Stimulated activated CD4-positive, alpha-beta T cell treated with anti-CD3 and anti-CD28 coated beads, TNF-alpha, amount 100 ng/mL, for 24 hours (primary cell): ENCODE results near the gene COLQ.
"Not testable (repeated sequence)": the region's sequence is repeated elsewhere in the genome, so short reads cannot be mapped to it uniquely, and the experiment has no call there.

ENCODE experiments used
- DNase-seq, 3 experiments: peaks; one replicate each; pipeline ENCODE4 v3.0.0-alpha.2; 2020; ENCODE audit warnings: low read depth in 3 of 3

Gene COLQ

DNA sequence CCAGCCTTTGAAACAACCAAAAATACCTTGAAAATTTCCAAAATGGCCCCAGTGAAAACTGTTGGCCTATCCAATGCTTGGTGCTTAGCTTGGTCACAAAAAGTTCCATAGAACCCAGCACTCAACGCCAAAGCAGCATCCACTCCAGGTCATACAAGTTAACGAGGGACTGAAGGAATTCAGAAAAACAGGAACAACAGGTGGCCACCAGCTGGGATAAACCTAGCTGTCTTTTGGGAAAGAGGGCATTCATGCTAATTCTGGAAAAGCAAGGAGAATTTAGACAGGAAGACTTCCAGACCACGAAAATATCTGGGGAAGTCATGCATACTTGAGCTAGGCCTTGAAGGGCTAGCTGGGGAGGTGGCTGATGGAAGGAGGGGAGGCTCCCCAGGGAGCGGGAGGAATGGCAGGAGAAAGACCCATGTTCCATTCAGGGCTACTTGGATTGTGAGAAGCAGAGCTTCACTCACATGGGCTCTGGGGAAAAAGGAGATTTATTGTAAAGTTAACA lies 28.6 kb downstream of the COLQ start:
- no peak for DNase-seq

DNA sequence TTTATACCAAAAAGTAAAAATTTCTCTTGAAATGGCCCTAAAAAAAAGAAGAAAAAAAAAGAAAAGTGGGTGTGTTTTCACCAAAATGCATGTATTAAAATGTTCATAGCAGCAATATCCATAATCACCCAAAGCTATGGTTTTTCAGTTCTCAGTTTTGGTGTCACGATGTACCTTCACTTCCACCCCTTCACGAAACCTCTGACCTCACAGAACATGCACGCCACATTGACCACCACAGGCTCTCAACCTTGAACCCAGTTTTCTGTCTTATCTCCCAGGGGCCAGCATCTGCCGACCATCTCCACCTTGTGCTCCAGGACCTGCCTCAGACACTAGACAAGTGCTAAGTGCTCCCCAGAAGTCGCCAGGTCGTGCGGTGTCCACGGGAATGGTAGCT lies 30.4 kb downstream of the COLQ start:
- no peak for DNase-seq

DNA sequence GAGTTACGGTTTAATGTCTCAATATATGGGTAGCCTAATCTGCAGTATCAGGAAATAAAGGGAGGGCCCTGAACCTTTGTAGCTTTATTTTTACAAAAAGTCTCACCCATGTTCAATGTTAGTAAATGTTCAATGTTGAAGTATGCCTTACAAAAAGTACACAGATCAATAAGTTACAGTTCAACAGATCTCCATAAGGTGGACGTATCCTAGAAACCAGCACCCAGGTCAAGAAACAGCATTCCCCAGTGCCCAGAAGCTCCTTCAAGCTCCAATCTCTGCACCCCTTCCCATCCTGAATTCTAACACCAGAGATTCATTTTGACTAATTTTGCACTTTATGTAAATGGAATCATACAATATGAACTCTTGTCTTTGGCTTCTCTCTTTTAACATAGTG lies 31.3 kb downstream of the COLQ start:
- no peak for DNase-seq

DNA sequence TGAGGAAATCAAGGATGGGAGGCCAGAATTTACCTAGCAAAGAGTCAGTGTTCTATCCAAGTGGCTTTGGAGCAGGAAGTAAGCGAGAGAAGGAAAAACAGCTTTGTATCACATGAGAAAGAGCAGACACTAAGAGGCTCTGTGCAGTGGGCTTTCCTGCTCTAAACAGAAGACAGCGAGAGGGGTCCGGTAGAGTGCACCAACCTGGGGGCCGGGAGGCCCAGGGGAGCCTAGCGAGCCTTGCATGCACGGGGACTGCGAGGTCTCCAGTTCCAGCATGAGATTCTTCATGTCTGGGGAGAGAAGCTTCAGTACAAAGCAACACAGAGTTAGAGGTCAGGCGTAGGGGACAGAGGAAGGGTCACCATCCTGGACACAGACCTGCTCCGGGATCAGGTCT lies 33.5 kb downstream of the COLQ start:
- no peak for DNase-seq

DNA sequence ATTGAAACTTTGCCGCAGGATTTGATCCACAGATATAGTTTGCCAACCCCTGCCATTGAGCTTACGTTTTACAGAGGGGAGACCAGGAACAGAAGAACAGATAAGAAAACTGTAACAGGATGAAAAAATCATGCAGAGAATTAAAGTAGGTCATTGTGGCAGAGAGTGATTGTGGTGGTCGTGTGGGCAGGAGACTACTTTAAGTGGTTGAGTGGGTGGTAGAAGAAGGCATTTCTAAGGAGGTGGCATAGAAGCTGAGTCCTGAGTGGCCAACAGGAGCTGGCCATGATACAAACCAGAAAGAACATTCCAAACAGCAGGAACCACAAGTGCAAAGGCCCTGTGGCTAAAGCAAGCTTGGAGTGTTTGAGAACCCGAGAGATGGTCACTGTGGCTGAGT lies 34.5 kb downstream of the COLQ start:
- DNase-seq, result no peak

DNA sequence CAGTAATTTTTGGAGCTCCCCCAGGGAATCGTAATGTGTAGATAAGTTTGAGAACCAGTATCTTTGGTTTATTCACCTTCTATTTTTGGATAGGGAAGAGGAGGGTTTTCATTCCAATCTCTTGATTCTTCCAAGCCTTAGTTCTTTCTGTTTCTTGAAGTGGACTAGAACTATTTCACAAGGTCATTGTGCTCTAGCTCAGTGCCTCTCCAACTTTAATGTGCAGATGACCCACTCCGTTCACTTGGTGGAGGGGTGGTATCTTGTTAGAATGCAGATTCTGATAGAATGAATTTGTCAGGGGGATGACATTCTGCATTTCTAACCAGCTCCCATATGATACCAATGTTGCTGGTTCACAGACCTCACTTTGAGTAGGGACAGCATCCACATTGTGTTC lies 35.5 kb downstream of the COLQ start:
- no peak for DNase-seq

DNA sequence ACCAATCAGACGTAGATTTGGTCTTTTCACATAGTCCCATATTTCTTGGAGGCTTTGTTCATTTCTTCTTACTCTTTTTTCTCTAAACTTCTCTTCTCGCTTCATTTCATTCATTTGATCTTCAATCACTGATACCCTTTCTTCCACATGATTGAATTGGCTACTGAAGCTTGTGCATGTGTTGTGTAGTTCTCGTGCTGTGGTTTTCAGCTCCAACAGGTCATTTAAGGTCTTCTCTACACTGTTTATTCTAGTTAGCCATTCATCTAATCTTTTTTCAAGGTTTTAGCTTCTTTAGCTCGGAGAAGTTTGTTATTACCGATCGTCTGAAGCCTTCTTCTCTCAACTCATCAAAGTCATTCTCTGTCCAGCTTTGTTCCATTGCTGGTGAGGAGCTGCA lies 37.0 kb downstream of the COLQ start:
- DNase-seq, result not testable (repeated sequence)

DNA sequence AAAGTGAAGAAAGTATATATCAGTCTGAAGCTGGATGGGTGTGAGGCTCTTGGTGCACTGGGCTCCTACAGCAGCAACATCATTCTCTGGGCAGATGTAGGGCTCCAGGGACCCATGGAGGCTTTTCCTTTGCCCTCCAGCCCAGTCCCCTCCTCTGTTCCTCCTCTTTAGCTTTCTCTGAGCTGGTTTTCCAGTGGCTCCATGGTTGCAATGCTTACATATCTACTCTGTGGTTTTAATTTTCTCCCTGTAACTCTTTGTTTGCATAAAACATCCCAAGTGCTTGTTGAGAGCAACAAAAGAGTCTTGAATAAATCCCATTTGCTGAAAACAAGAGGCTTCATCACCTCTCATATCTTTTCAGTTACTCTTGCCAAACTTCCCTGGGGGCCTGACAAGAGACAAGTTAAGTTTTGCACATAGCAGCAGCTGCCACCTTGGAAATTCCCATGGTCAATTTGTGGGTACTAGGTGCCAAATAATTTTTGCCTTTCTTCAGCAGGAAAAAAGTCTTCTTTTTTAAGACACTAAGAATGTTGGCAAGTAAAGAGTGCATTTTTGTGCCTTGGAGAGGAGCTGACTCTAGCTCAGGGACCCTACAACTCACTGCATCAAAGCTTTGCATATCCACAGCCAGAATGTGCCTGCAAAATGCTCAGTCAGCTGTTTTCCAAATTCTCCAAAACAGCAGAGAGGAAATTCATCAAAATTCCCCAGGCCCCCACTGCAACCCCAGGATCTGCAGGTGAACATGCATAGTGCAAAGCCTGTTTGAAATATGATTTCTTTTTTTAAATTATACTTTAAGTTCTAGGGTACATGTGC lies 41.9 kb downstream of the COLQ start:
- DNase-seq, result no peak

DNA sequence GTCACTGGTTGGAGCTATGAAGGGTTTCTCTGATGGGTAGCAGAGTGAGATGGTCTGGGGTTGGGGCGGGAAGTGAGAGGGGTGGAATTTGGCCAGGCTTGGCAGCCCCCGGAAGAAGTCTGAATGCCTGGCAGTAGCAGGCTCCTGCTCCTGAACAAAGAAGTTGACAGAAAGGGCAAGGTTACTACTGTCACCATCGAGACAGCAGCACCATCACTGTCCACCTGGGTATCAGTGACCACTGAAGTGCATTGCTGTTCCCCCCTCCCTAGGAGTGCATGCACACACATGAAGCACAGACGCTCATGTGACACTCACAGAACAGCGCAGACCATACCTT lies 42.9 kb downstream of the COLQ start:
- DNase-seq, result no peak

DNA sequence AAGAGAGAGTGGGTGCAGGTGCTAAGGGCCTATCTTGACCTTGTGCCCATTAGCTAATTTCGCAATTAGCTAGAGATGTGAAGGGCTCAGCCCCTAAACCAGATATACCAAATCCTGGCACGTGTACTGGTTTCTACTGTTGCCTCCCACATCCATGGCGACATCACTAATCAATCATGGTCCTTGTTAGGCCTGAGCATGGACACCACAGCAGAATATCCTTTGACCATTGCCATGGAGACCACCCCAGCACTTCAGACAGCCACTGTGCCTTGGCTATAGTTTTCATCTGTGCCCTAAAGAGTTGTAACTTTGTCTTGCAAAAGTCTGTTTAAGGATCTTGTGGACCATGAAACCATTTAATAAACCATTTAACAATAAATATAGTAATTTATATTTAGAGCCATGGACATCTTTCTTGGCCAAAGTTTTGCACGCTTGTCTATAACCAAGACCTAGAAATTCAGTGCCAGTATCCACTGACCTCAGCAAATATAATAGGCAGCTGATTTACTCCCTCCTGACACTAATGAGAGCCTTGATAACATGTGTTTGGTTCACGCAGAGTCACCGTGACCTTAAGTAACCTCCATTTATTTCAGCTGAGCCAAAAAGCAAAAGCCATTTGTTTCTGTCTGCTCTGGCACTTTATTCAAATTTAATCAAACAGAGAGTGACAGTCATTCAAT lies 43.4 kb downstream of the COLQ start:
- DNase-seq, result no peak

DNA sequence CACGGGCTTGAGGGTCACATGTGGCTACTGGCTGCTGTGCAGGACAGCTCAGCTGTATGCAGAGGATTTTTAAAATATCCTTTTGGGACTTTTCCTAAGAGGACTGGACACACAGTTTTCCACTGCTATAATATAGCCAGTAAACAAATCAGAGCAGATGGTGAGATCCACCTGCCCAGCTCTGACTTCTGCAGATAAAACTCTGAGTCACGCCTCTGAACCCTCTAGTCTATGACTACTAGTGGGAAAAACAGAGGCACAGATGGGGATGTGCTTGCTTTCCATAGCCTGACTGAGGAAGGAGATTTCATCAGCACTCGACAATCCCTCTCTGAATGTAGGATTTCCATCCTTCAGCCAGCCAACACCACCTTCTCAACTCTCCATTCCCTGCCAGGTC lies 45.1 kb downstream of the COLQ start:
- no peak for DNase-seq

DNA sequence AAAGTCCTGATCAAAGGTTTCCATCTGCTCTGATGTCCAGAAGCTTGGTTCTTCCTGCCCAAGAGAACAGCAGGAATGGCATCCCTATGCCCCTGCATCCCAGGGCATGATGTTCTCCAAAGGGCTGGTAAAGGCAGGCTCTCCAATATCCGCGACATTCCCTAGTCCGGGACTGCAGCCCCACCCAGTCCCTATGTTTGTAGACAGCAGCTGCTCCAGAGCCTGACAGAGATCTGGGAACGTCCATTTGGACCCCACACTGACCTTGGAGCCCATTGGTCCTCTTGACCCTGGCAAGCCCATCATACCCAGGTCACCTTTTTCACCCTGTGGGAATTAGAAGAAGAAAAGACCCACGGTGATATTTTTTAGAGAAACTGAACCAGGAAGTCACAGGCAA lies 46.3 kb downstream of the COLQ start:
- DNase-seq, result no peak

DNA sequence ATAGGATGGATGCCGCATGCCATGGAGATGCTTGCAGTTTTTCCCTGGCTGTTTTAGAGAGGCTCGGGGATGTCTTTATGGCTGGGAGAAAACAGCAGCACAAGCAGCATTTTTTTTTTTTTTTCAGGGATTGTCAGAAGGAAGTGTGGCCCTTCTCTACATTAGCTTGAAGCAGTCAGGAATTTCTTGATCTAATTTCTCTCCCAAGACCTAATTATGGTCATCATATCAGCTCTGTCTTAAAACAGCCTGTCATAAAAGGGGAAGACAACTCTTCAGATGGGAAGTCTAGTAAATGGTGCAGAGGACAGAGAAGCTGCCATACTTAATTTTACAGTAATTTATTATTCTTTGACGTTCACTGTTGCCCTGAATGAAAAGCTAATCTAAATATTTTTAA lies 49.6 kb downstream of the COLQ start:
- no peak for DNase-seq

DNA sequence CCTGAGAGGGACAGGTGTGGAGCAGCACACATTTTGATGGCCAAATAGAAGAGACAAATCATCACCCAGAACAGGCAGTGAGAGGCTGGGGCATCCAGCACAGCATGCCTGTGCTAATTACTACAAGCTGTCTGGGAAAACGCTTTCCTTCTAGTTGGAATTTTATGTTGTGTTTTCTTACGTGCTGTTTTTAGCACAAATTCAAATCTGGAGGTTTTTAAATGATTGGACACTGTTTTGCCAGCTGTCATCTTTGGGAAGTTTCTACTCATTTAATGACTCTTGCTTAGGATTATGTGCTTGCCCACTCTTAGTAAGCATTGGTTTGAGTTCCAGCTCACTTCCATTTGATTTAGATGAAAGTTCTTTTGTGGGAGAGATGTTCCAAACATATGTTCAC lies 50.7 kb downstream of the COLQ start:
- DNase-seq, result no peak

DNA sequence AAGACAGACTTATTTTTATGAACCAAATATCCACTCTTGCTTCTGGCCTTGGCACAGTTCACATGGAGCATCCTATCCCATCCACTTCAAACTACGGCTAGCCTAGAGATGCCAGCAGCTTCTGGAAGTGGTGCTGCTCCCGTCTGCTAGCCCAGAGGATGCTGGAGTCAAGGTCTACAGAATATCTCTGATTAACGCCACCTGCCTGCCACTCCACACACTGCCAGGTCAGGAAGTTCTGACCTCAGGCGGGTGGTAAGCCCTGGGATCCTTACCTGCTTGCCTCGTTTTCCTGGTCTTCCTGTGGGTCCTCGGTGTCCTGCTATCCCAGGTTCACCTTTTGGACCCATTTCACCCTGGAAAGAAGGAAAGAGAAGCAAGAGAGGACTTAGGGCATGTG lies 51.2 kb downstream of the COLQ start:
- no peak for DNase-seq

DNA sequence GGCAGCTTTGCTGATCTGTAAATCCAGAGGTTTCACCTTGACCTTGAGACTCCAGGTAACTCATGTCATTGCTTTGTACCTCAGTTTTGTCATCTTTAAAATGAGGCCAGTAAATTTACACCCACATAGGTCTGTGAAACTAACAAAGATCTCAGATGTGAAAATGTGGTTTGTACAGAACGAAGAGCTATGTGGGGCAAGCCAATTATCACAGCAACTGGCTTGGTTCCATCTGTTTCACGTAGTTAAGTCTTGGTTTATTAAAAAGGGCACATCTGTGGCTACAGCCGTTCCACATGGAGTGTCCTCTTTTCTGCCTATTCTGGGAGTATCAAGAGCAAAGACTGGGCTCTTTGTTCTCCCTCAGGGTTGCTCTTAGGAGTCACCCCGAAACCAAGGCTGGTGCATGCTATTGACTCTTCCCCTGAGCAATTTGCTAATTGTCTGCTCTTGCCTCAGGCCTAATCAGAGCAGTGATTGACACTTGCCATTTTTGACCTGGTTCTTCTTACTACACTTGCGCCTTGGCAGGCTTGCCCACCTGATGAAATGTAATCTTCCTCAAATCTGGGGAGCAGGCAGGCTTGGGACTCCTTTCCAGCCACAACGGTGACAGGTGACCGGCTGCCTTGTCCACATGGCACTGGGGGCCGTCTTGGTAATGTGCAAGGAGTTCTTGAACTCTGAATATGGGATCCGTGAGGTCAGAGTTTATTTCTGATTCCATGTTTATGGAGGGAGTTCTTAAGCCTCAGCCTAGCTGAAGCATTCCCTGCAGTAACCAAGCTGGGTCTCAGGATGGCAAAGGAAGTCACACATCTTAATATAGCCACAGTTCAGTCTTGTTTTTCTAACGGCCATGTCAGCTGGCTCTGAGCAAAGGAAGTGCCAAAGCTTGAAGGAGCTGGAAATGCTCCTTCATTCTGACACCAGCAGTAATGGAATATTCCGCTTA lies 54.0 kb downstream of the COLQ start:
- no peak for DNase-seq

DNA sequence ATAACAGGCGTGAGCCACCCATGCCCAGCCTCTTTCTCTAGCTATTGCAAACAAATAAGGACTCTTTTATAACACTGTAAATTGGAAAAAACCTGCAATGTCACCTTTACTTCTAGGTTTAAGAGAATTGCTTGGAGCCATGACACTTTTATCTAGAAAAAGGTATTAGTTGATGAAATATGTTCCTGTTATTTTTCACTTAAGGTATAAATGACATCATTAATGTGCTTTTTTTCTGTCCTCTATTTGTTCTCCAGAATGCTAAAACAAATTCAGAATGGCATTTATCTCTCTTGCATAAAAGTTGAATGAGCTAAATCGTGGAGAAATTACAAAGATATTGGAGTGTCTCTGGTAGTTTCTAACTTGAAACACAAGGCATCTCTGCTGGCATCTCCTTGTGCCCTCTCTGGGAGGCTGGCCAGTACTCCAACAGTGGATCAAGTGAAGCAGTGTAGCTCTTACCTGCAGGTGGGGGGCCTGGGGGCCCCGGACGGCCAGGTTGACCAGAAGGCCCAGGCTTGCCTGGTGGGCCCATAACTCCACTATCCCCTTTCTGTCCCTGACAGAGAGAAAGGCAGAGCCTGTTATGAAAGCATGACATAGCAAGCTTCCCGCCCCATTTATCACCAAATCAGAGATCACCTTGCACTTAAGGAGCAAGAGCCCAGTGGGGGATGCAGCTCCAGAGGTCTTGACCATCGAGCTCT lies 55.5 kb downstream of the COLQ start:
- DNase-seq, result no peak

DNA sequence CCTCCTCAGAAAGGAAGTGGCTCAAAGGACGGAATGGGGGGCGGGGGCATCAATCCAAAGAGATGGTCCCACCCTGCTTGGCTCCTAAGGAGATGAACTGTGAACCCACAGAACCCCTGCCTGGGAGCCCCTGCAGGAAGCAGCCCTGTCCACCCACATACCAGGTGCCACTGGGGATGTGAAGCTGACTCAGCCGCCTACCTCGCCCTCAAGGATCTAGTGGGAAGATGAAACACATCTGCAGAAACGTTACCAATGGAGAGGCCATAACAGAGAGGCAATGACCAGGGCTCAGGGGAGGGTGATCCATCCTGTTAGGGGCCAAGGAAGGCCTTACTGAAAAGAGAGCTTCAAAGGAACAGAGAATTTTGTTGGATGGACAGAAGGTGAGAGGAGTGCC lies 59.1 kb downstream of the COLQ start:
- DNase-seq, result no peak

DNA sequence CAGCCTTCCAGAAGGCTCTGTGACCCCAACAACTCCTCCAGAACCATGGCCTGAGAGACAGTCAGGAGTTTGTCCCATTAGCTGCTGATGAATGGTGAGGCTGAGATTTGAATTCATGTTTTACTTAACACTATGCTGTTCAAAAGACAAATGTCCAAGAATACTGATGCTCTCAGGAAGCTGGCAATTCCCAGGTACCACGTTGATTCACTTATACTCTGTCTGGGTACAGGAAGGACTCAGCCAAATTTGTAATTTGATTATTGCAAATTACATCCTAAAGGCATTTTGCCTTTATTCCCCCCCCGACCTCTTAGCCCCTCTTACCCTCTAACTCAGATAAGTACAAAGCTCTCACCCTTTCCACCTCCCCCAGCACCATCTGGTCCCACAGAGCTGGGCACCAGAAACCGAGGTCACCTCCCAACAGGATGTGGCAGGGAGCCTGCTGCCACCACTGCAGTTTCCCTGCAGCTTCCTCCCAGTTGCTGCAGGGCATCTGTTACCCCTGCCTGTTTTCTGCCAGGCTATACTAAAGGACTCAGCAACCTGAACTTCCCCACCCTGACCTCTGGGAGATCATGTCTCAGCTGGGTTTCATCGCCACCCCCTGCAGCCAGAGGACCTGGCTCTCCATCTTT lies 60.5 kb downstream of the COLQ start:
- no peak for DNase-seq

DNA sequence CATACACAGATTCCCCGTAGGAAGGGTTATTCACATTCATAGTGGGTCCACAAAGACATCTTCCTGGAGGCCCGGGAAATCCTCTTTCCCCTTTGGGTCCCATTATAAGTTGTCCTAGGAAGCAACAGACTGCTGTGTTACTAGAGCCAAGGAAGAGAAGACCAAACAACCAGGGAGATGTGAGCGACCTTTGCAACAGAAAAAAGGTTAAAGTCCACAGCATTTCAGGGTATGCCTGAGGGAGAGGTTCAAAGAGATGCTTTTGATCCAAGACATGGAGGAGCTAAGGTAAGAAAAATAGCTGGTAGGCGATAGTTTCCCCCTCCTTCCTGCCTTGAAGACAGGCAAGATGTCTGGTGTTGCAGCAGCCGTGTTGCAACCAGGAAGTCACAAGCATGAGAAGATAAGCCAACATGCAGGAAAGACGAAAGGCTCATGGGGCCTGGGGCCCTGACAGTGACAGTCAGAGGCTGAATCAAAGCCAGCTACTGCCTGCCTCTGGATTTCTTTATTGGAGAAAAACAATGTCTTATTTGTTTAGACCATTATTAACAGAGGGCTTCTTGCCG lies 63.2 kb downstream of the COLQ start:
- DNase-seq, result no peak

DNA sequence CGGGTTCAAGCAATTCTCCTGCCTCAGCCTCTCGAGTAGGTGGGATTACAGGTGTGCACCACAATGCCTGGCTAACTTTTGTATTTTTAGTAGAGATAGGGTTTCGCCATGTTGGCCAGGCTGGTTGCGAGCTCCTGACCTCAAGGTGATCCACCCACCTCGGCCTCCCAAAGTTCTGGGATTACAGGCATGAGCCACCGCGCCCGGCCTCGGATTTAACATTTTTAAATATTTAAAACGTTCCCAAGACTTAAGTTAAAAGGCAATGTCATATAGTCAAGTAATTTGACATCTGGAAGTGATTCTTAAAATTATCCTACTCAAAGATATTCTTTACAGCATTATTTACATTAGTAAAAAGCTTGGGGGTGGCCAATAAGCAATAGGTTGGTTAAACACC lies 64.6 kb downstream of the COLQ start:
- not testable (repeated sequence) for DNase-seq
